RWPE1 (cell line): ENCODE measurements around the gene SPG7.
"Not testable (repeated sequence)": the region's sequence is repeated elsewhere in the genome, so short reads cannot be mapped to it uniquely, and the experiment has no call there.

Experiments
- CTCF ChIA-PET: fragments of 350-600 bp; sonication (Branson Sonifier 250); formaldehyde crosslinking; extraction: SDS; loops from one replicate; lab custom pipeline; 2021; lab: Yijun Ruan, JAX
- POLR2A ChIA-PET: fragments of 400-600 bp; formaldehyde crosslinking; extraction: SDS; loops from one replicate; lab custom pipeline; 2020; ENCODE audit warnings: antibody characterized with exemption; ENCODE audit not compliant: low non-redundant PET; lab: Yijun Ruan, JAX
- DNase-seq: peaks from one replicate; pipeline ENCODE4 v3.0.0; 2012; ENCODE audit warnings: low spot score
- H3K27ac ChIP-seq: fragments of 450-650 bp; 2 replicates; pipeline ENCODE4 v1.5.1; 2017
- TF ChIP-seq, protein P1 (sequence below): fragments of 450-650 bp; conservative IDR thresholded peaks from 2 replicates; pipeline ENCODE4 v1.5.1; 2017; ENCODE audit warnings: low read depth, mild to moderate bottlenecking

Gene SPG7

DNA sequence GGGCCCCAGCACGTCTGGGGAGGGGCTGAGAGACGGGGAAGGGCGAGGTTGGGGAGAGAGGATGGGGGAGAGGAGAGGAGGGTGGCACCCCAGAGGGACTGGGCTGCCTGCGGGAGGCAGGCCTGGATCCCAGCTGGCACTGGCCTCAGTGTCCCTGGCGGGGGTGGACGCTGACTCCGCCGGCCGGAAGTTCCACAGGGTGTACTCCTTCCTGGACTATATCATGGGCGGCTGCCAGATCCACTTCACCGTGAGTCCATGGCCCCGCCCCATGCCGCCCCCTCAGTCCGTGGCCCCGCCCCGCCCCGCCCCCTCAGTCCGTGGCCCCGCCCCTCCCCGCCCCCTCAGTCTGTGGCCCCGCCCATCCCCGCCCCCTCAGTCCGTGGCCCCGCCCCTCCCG lies 78.7 kb downstream of the SPG7 start:
- no peak for DNase-seq
- ChIA-PET POLR2A (no interaction called here), CTCF (no interaction called here)
- peak overlapping the region; percentile 42; the same call in 1 of the 2 replicates for H3K27ac ChIP-seq
- TF ChIP-seq, protein P1, sequence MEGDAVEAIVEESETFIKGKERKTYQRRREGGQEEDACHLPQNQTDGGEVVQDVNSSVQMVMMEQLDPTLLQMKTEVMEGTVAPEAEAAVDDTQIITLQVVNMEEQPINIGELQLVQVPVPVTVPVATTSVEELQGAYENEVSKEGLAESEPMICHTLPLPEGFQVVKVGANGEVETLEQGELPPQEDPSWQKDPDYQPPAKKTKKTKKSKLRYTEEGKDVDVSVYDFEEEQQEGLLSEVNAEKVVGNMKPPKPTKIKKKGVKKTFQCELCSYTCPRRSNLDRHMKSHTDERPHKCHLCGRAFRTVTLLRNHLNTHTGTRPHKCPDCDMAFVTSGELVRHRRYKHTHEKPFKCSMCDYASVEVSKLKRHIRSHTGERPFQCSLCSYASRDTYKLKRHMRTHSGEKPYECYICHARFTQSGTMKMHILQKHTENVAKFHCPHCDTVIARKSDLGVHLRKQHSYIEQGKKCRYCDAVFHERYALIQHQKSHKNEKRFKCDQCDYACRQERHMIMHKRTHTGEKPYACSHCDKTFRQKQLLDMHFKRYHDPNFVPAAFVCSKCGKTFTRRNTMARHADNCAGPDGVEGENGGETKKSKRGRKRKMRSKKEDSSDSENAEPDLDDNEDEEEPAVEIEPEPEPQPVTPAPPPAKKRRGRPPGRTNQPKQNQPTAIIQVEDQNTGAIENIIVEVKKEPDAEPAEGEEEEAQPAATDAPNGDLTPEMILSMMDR: no peak

DNA sequence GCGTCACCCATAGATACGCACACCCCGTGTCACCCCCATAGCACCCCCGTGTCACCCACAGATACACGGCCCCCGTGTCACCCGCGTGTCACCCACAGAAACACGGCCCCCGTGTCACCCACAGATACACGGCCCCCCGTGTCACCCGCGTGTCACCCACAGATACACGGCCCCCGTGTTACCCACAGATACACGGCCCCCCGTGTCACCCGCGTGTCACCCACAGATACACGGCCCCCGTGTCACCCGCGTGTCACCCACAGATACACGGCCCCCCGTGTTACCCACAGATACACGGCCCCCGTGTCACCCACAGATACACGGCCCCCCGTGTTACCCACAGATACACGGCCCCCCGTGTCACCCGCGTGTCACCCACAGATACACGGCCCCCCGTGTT lies 79.5 kb downstream of the SPG7 start:
- DNase-seq, CTCF ChIA-PET, POLR2A ChIA-PET, H3K27ac ChIP-seq: not testable (repeated sequence)

DNA sequence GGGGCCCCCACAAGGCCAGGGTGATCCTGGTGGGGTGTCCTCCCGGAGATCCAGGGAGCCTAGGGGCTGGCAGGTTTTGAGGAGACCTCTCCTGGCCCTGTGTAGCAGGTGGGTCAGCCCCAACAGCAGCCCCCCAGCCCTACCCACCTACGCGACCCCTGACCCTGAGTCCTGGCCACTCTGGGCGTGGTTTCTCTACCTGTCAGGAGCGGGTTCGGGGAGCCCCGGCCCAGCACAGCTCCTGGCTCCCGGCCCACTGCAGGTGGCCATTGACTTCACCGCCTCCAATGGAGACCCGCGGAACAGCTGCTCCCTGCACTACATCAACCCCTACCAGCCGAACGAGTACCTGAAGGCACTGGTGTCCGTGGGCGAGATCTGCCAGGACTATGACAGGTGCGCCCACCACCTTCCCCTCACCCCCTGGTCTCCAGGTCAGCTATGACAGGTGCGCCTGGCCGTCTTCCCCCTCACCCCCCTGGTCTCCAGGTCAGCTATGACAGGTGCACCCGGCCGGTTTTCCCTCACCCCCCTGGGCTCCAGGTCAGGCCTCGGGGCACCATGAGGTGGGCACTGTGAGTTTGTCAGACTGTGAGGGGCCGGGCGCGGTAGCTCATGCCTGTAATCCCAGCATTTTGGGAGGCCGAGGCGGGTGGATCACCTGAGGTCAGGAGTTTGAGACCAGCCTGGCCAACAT lies 80.4 kb downstream of the SPG7 start:
- CTCF ChIA-PET: interaction anchor here (0.6 to 1.4 kb wide), 3 partner anchors 11 to 111 kb away, joined by 3 to 5 read pairs (median 3); no protein-coding TSS in a partner anchor
- TF ChIP-seq, protein P1: no peak
- no peak for DNase-seq
- POLR2A ChIA-PET: no interaction called here
- H3K27ac ChIP-seq: no peak overlapping the region

DNA sequence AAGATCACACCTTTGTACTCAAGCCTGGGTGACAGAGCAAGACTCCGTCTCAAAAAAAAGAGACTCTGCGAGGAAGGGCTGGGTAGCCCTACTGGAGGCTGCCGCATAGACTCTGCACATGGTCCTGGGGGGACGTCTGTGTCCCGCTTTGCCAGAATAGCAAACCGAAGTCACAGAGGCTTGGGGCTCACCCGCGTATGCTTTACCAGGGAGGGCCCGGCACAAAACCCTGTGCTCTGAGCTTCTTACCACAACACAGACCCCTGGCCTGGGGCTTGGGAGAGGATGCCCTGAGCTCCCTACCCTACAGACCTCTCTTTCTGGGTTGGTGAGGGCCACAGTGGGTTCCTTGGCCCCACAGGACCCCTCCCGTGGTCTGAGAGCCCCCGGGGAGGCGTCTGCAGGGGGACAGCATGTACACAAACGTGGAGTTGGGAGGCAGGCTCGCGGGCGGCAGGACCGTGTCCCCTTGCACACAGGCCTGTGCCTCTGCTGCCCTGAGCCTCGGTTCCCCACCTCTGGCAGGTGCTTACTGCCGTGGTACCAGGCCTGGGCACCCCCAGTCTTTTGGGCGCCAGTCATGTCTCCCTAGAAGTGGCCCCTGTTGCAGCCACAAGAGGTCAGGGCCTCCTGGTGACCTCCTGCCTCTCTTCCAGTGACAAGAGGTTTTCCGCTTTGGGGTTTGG lies 81.2 kb downstream of the SPG7 start:
- H3K27ac ChIP-seq: no peak overlapping the region
- ChIA-PET CTCF (interaction anchor here (0.9 to 1.4 kb wide), 3 partner anchors 10 to 110 kb away, joined by 3 to 5 read pairs (median 4); no protein-coding TSS in a partner anchor), POLR2A (no interaction called here)
- no peak for DNase-seq
- TF ChIP-seq, protein P1: no peak

DNA sequence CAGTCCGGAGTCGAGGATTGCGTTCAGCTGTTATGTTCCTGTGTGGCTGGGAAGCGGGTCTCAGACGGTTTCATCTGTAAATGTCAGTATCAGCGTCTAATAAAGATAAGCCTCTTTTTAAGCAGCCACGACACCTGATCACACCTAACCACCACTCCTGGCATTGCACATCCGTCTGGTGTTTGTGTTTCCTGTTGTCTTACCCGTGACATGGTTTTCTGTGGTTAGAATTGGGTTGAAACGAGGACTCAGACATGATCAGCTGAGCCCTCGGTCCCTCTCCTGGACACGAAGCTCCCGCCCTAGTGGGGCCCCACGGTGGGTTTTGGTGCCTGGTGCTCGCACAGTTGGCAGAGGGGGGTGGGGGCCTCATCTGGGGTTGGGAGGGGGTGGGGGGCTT lies 85.6 kb downstream of the SPG7 start:
- ChIA-PET CTCF (no interaction called here), POLR2A (no interaction called here)
- H3K27ac ChIP-seq: peak overlapping the region; percentile 6; the same call in 1 of the 2 replicates
- DNase-seq: no peak
- TF ChIP-seq, protein P1: no peak

DNA sequence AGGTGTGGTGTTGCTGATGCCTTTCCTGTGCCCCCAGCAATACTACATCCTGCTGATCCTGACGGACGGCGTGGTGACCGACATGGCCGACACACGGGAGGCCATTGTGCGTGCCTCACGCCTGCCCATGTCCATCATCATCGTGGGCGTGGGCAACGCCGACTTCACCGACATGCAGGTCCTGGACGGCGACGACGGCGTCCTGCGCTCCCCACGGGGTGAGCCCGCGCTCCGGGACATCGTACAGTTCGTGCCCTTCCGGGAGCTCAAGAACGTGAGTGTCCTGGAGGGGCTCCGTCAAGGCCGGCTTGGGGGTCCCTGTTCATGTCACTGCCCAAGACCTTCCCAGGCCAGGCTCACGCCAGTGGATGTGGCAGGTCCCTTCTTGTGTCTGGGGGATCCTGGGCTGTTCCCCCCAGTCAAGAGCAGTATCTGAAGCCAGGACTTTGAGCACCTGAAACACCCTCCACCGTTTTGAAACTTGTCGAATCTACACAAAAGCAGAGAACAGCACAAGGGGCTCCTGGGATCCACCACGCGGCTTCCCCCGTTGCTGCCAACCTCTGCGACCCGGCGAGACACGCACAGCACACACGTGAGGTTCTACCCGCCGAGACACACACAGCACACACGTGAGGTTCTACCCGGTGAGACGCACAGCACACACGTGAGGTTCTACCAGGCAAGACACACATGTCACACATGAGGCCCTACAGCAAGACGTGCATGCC lies 87.3 kb downstream of the SPG7 start:
- H3K27ac ChIP-seq: no peak overlapping the region; the same call in 1 of the 2 replicates
- ChIA-PET CTCF (interaction anchor here (0.6 kb wide), 1 partner anchor 63 kb away, joined by 3 read pairs; no protein-coding TSS in a partner anchor), POLR2A (no interaction called here)
- DNase-seq: no peak
- TF ChIP-seq, protein P1: no peak
